ENCODE results near the gene RBM17.

- TF ChIP-seq CTCF (conservative IDR thresholded peaks at IDR 0.05) = no peak
- no peak for TF ChIP-seq ZFX (IDR thresholded peaks at IDR 0.05)
Measured at GRCh38 chr10:6121146-6121545, 32.3 kb downstream of the RBM17 start.

Measured in C4-2B (cell line).